ENCODE measurements around the gene DGKG.

DGKG gene

DNA sequence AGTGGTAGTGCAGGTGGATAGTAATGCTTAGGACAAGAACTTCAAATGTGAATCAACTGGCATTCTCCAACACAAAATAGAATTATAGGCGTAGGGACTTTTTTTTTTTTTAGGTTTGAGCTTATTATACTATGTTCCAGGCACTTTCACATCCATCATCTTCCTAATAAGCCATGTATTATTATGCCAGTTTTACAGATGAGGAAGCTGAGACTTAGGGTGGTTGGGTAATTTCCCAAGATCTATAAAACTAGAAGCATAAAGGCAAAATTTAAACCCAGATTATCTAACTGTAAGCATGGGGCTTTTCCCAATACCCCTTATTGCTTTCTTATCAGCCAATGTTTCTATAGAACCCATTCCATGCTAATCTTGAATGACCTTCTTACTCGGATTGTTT lies 178.0 kb downstream of the DGKG start:
- TF ChIP-seq, protein P1, sequence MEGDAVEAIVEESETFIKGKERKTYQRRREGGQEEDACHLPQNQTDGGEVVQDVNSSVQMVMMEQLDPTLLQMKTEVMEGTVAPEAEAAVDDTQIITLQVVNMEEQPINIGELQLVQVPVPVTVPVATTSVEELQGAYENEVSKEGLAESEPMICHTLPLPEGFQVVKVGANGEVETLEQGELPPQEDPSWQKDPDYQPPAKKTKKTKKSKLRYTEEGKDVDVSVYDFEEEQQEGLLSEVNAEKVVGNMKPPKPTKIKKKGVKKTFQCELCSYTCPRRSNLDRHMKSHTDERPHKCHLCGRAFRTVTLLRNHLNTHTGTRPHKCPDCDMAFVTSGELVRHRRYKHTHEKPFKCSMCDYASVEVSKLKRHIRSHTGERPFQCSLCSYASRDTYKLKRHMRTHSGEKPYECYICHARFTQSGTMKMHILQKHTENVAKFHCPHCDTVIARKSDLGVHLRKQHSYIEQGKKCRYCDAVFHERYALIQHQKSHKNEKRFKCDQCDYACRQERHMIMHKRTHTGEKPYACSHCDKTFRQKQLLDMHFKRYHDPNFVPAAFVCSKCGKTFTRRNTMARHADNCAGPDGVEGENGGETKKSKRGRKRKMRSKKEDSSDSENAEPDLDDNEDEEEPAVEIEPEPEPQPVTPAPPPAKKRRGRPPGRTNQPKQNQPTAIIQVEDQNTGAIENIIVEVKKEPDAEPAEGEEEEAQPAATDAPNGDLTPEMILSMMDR (IDR thresholded peaks at IDR 0.05; ENCODE audit: low read length, missing control alignments), result no peak
- DNase-seq (ENCODE audit: low read depth), result no peak
- H3K4me3 ChIP-seq (replicated peaks; ENCODE audit: low read depth, low read length), result no peak overlapping the region

DNA sequence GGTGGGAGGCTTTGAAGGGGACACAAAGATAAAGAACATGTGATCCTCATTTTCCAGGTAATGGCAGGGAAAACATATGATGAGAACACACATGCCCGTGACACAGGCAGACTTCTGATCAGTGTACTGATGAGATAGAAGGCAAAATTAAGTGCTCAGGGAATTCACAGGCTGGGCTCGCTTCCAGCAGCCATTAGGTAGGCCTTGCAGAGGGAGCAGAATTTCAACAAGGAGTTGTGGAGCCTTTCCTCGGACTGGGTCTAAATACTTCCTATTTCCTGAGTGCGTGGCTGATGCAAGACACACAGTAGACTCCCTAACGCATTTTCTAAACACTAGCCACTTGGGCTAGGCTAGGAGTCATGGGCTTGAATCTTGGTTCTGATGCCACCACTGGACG lies 179.2 kb downstream of the DGKG start:
- H3K4me3 ChIP-seq (replicated peaks; ENCODE audit: low read depth, low read length), result no peak overlapping the region
- no peak for DNase-seq (ENCODE audit: low read depth)
- TF ChIP-seq, protein P1 (IDR thresholded peaks at IDR 0.05; ENCODE audit: low read length, missing control alignments), result no peak

DNA sequence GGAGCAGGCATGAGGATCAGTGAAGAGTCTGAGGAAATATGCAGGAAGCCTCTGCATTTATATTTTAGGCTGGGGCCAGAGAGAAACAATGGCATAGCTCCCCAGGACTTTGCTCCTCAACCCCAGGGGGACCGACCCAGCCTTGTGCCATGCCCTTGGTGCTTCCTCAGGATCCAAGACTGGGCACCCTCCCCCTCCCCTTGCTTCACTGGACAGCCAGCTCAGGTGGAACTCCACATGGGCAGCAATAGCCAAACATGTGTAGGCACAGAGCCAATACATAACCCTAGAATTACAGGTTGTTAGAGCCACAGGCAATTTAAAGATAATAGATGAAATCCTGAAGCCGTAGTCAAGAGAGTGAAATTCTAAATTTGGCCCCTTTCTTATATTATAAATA lies 180.1 kb downstream of the DGKG start:
- H3K4me3 ChIP-seq (replicated peaks; ENCODE audit: low read depth, low read length), result no peak overlapping the region
- no peak for DNase-seq (ENCODE audit: low read depth)
- TF ChIP-seq, protein P1 (IDR thresholded peaks at IDR 0.05; ENCODE audit: low read length, missing control alignments), result no peak

DNA sequence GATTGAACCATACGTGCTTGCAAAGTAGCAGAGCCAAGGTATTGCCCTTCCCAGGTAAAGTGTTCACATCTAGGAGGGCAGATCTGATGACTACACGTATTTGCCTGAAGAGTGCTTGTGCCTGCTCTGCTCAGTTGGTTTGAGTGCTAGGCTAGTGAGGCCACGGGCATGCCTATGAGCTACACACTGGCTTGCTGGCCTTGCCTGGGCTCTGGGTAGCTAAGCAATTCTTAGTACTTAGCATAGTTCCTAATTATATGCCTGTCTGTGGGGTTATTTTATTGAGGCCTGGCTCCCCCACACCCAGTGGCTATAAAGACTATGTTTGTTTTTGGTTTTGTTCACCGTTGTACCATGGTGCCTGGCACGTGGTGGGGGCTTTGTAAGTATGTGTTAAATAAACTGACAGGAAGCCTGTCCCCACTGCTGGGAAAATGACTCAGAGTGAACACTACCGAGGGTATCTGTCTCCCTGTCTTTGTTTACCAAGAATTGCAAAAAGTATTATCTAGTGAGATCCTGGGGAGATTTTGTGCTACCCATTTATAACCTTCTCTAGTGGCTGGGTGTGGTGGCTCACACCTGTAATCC lies 181.0 kb downstream of the DGKG start:
- H3K4me3 ChIP-seq (replicated peaks; ENCODE audit: low read depth, low read length), result no peak overlapping the region
- DNase-seq (ENCODE audit: low read depth), result no peak
- TF ChIP-seq, protein P1 (IDR thresholded peaks at IDR 0.05; ENCODE audit: low read length, missing control alignments), result no peak

DNA sequence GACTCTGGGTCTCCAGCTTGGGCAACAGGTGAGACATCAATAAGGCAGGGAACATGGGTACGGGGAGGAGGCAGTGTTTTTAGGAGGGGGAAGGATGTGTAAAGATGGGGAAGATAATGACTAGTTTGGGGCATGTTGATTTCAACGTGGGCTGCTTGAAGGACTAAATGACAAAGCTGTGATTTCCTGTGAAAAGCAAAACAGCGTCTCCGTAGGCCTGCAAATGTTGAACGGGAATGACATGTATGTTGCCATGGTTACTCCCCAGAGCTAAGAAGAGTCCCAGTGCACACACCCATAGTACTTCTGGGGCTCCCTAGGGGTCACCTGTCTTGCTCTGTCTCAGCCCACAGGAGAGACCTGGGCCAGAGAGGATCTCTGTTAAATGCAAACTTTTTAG lies 181.9 kb downstream of the DGKG start:
- DNase-seq (ENCODE audit: low read depth), result no peak
- TF ChIP-seq, protein P1 (IDR thresholded peaks at IDR 0.05; ENCODE audit: low read length, missing control alignments), result no peak
- H3K4me3 ChIP-seq (replicated peaks; ENCODE audit: low read depth, low read length), result no peak overlapping the region

DNA sequence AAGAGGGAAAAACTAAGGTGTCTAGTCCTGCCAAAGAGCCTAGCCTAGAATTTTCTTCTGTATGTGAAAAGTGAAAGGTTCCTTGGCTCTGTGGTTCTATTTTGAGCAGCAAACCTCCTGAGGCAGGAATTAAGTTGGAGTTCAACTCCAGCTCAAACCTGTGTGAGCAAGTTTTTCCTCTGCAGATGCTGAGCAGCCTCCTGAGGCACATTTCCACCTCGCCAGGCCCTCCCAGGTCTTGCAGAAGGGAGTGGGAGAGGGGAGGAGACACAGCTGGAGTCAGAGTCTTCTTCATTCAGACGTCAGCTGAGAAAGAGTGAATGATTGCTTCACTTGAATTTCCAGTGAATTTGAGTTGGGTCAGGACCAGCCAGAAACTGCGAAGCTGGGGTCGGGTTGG lies 183.6 kb downstream of the DGKG start:
- no peak for DNase-seq (ENCODE audit: low read depth)
- TF ChIP-seq, protein P1 (IDR thresholded peaks at IDR 0.05; ENCODE audit: low read length, missing control alignments), result no peak
- no peak overlapping the region for H3K4me3 ChIP-seq (replicated peaks; ENCODE audit: low read depth, low read length)

DNA sequence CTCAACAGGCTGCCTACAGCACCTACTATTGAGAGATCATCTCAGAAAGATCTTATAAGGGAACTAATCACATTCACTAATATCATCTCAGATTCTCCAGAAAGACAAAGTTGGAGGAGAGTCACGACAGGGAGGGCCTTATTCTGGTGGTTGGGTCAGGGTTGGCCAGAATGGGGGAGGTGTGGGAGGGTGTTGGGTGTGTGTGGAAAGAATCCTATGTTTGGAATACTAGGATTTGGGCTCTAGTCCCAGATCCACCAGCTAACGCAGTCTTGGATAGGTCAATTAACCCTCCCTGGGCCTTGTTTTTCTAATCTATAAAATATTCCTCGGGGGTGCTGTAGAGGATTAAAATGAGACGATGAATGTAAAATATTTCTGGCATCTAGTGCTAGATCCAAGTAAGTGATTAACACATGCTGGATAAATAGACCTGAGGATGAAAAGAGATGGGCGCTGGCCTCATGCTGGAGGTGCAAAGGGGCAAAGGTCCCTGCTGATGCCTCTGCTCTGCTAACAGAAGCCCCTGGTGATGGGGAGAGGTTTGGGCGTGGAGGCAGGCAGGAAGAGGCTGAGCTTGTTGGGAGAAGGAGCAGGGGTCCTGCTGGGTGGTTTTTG lies 185.6 kb downstream of the DGKG start:
- no peak overlapping the region for H3K4me3 ChIP-seq (replicated peaks; ENCODE audit: low read depth, low read length)
- no peak for DNase-seq (ENCODE audit: low read depth)

More for the DNA sequence above, 185.6 kb downstream of the DGKG start:
- TF ChIP-seq, protein P1 (IDR thresholded peaks at IDR 0.05; ENCODE audit: low read length, missing control alignments), result no peak

Data from fibroblast of pulmonary artery (primary cell).